K562 (cell line): ENCODE measurements around the gene ASB2. TPM values are rescaled to one million over a fixed set of nuclear protein-coding genes. Genes with fewer than 3 reads are reported as not detected.

Experiments
- ZNF407 ChIP-seq: fragments of 450-650 bp; IDR thresholded peaks from 2 replicates; pipeline ENCODE4 v1.6.1; 2016; ENCODE audit warnings: low read depth
- polyA plus RNA-seq, 8 experiments: library from polyadenylated mRNA; depleted of rRNA in 4 of 8; stranded (reverse) in 5 of 8; unstranded in 3 of 8; fragments of >200 nt; fragmentation: Nextera tagmentation in 2 of 8; fragmentation: Illumina TruSeq in 1 of 8; extraction: Ambion mirVana in 2 of 8; extraction: Trizol in 1 of 8; gene quantifications; 2 replicates each; pipeline versions ENCODE4 v1.2.1 to v1.2.3, GENCODE V29; 2011 to 2014; ENCODE audit warnings: inconsistent platforms in 1 of 8, missing spikeins in 1 of 8
- total RNA-seq, 7 experiments: library from RNA; depleted of rRNA in 6 of 7; stranded (reverse); fragments of >200 nt in 6 of 7; fragmentation: Illumina TruSeq in 2 of 7; extraction: Trizol in 2 of 7; gene quantifications; 2 replicates each; pipeline versions ENCODE4 v1.2.1 to v1.2.3, GENCODE V29; 2011 to 2021; ENCODE audit warnings: low replicate concordance in 1 of 7

Gene ASB2
- total and polyA plus RNA-seq, 9 of the 15 experiments (the other 6 are each of a cell fraction or from before 2014, with no cell fraction given), result not detected

DNA sequence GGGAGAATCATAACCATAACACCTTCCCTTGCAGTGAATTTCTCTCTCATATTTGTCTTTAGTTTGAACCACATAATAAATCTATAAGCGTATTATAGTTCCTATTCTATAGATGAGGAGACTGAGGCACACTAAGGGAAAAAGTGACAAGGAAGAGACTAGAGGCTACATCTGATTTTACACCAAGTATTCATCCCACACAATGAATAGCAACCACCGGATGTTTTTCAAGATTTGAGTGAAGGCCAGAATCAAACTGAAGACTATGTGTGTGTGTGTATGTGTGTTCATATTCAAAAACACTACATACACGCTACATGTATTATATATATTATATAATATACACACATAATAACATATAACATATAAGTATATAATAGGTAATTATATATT lies 4.7 kb downstream of the ASB2 start (continued):
- no peak for TF ChIP-seq ZNF407
